Measurements from ENCODE around the gene VSIG8. TPM values are rescaled to one million over a fixed set of nuclear protein-coding genes. Genes with fewer than 3 reads are reported as not detected.

Gene VSIG8
- total RNA-seq, 1 experiment from 2014 or later, result not detected

DNA sequence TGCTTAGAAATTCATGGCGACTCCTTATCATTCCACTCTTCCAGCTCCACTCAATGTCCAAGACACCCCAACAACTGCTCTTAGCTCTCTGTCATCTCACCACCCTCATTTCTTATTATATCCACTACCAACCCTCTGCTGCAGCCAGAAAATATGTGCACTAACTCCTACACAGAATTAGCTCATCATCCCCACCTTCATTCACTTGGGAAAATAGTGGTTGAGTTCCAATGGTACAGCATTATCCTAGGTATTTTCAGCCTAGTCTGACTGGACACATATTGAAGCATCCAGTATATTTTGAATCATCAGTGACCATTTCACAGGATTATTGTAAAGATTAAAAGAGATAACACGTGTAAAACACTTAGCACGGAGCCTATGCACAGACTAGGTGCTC lies 16.7 kb upstream of the VSIG8 start:
- Histone ChIP-seq H3K9me3 (ENCODE audit: low read depth, low read length, poor library complexity, severe bottlenecking) (no peaks in the 10 kb centered on the region), H3K4me3 (ENCODE audit: low read depth, low read length, poor library complexity, severe bottlenecking) (no peak overlapping the region), H3K27ac (ENCODE audit: low read depth, low read length, poor library complexity, severe bottlenecking) (no peak overlapping the region), H3K36me3 (ENCODE audit: insufficient read depth, low read length, poor library complexity, severe bottlenecking) (no peaks in the 10 kb centered on the region), H3K4me1 (ENCODE audit: insufficient read depth, low read length, poor library complexity, severe bottlenecking) (peaks cover 13% of the 10 kb centered on the region), H3K27me3 (replicated peaks; ENCODE audit: insufficient read depth, low read depth, low read length, poor library complexity) (no peaks in the 10 kb centered on the region)
- TF ChIP-seq EZH2 (IDR thresholded peaks at IDR 0.05; ENCODE audit: borderline replicate concordance, low read depth, low read length, poor library complexity, severe bottlenecking), result no peak
- TF ChIP-seq, protein P1, sequence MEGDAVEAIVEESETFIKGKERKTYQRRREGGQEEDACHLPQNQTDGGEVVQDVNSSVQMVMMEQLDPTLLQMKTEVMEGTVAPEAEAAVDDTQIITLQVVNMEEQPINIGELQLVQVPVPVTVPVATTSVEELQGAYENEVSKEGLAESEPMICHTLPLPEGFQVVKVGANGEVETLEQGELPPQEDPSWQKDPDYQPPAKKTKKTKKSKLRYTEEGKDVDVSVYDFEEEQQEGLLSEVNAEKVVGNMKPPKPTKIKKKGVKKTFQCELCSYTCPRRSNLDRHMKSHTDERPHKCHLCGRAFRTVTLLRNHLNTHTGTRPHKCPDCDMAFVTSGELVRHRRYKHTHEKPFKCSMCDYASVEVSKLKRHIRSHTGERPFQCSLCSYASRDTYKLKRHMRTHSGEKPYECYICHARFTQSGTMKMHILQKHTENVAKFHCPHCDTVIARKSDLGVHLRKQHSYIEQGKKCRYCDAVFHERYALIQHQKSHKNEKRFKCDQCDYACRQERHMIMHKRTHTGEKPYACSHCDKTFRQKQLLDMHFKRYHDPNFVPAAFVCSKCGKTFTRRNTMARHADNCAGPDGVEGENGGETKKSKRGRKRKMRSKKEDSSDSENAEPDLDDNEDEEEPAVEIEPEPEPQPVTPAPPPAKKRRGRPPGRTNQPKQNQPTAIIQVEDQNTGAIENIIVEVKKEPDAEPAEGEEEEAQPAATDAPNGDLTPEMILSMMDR (conservative IDR thresholded peaks at IDR 0.05; ENCODE audit: low read depth, low read length), result no peak
- intact Hi-C loops (cut with micrococcal nuclease; ENCODE audit: unreplicated experiment), result no loop called here
- DNase-seq (ENCODE audit: low spot score), result no peak
- CTCF ChIA-PET, result no interaction called here
- POLR2A ChIA-PET (ENCODE audit: low non-redundant PET), result no interaction called here
- no TSS peak for BruUV-seq (replicated peaks)

DNA sequence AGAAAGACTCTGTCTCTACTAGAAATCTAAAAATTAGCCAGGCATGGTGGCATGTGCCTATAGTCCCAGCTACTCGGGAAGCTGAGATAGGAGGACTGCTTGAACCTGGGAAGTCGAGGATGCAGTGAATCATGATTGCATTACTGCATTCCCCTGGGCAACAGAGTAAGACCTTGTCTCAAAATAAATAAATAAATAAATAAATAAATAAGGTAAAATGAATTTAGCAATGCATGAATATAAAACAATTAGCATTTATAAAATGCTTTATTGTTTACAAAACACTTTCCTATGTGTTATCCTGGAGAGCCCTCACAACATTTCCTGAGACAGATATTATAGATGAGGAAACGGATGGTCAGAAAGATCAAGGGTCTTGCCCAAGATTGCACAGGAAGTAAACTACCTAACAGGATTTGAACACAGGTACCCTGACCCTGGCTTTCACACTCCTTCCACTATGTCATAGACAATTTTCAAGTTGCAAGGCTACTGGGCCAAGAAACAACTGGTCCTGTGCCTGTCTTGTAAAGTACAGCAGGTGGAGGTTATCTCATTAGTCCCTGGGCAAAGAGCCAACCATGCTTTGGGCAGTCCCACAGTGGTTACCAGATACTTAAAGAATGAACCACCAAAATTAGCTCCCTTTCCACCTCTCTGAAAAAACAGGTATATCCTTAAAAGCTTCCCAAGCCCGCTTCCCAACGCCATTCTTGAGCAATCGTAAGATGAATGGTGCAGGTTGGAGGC lies 15.4 kb upstream of the VSIG8 start:
- intact Hi-C loops (cut with micrococcal nuclease; ENCODE audit: unreplicated experiment), result no loop called here
- H3K4me1 ChIP-seq (ENCODE audit: insufficient read depth, low read length, poor library complexity, severe bottlenecking), result peaks cover 15% of the 10 kb centered on the region
- ChIA-PET POLR2A (ENCODE audit: low non-redundant PET) (no interaction called here), CTCF (no interaction called here)
- no peak overlapping the region for H3K27ac ChIP-seq (ENCODE audit: low read depth, low read length, poor library complexity, severe bottlenecking)
- no peaks in the 10 kb centered on the region for H3K36me3 ChIP-seq (ENCODE audit: insufficient read depth, low read length, poor library complexity, severe bottlenecking)
- TF ChIP-seq, protein P1 (conservative IDR thresholded peaks at IDR 0.05; ENCODE audit: low read depth, low read length), result no peak
- no peak for TF ChIP-seq EZH2 (IDR thresholded peaks at IDR 0.05; ENCODE audit: borderline replicate concordance, low read depth, low read length, poor library complexity, severe bottlenecking)
- H3K4me3 ChIP-seq (ENCODE audit: low read depth, low read length, poor library complexity, severe bottlenecking), result no peak overlapping the region
- no peaks in the 10 kb centered on the region for H3K27me3 ChIP-seq (replicated peaks; ENCODE audit: insufficient read depth, low read depth, low read length, poor library complexity)
- BruUV-seq (replicated peaks), result no TSS peak
- no peaks in the 10 kb centered on the region for H3K9me3 ChIP-seq (ENCODE audit: low read depth, low read length, poor library complexity, severe bottlenecking)
- no peak for DNase-seq (ENCODE audit: low spot score)

DNA sequence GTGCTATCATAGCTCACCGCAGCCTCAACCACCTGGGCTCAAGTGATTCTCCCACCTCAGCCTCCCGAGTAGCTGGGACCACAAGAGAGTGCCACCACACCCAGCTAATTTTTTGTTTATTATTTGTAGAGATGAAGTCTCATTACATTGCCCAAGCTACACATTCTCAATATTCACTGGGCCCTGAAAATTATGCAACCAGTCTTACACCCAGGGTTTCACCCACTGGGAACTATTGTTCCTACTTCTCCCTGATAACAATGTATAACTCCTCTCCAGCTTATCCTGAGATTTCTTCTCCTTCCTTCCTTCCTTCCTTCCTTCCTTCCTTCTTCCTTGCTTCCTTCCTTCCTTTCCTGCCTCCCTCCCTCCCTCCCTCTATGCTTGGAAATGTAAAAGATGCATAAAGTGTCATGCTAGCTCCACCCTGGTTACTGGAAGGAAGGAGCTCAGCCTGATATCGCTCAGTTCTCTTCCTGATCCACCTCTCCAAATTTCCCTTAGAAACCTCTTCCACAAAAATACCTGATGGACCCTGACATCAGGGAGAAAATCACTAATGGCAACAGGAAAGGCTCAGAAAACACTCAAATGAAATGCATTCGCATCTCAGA lies 11.2 kb upstream of the VSIG8 start:
- no peak overlapping the region for H3K4me3 ChIP-seq (ENCODE audit: low read depth, low read length, poor library complexity, severe bottlenecking)
- H3K4me1 ChIP-seq (ENCODE audit: insufficient read depth, low read length, poor library complexity, severe bottlenecking), result peaks cover 8% of the 10 kb centered on the region
- TF ChIP-seq EZH2 (IDR thresholded peaks at IDR 0.05; ENCODE audit: borderline replicate concordance, low read depth, low read length, poor library complexity, severe bottlenecking), result no peak
- TF ChIP-seq, protein P1 (conservative IDR thresholded peaks at IDR 0.05; ENCODE audit: low read depth, low read length), result no peak
- no peaks in the 10 kb centered on the region for H3K36me3 ChIP-seq (ENCODE audit: insufficient read depth, low read length, poor library complexity, severe bottlenecking)
- peak; percentile 57 for DNase-seq (ENCODE audit: low spot score)
- ChIA-PET POLR2A (ENCODE audit: low non-redundant PET) (no interaction called here), CTCF (interaction anchor here (0.6 kb wide), 1 partner anchor 75 kb away, joined by 3 read pairs; no protein-coding TSS in a partner anchor)
- BruUV-seq (replicated peaks), result no TSS peak
- H3K27me3 ChIP-seq (replicated peaks; ENCODE audit: insufficient read depth, low read depth, low read length, poor library complexity), result no peaks in the 10 kb centered on the region
- H3K9me3 ChIP-seq (ENCODE audit: low read depth, low read length, poor library complexity, severe bottlenecking), result no peaks in the 10 kb centered on the region
- H3K27ac ChIP-seq (ENCODE audit: low read depth, low read length, poor library complexity, severe bottlenecking), result no peak overlapping the region
- intact Hi-C loops (cut with micrococcal nuclease; ENCODE audit: unreplicated experiment), result no loop called here

Measured in A673 (cell line).